RWPE1 (cell line): ENCODE measurements around the gene SNCG.
A peak's percentile ranks its signal among the peaks of the same experiment; 100 is the strongest.

Experiments used
- CTCF ChIA-PET: fragments of 350-600 bp; sonication (Branson Sonifier 250); formaldehyde crosslinking; extraction: SDS; loops from one replicate; lab custom pipeline; 2021; lab: Yijun Ruan, JAX
- POLR2A ChIA-PET: fragments of 400-600 bp; formaldehyde crosslinking; extraction: SDS; loops from one replicate; lab custom pipeline; 2020; ENCODE audit warnings: antibody characterized with exemption; ENCODE audit not compliant: low non-redundant PET; lab: Yijun Ruan, JAX
- DNase-seq: peaks from one replicate; pipeline ENCODE4 v3.0.0; 2012; ENCODE audit warnings: low spot score
- H3K27ac ChIP-seq: fragments of 450-650 bp; 2 replicates; pipeline ENCODE4 v1.5.1; 2017
- TF ChIP-seq, protein P1 (sequence below): fragments of 450-650 bp; conservative IDR thresholded peaks from 2 replicates; pipeline ENCODE4 v1.5.1; 2017; ENCODE audit warnings: low read depth, mild to moderate bottlenecking

Gene SNCG

GRCh38 chr10:86960003-86960862 lies 1.8 kb downstream of the SNCG start:
- H3K27ac ChIP-seq: peak overlapping the region; percentile 83
- ChIA-PET POLR2A (interaction anchor here (0.9 to 1.2 kb wide), 4 partner anchors 10 to 250 kb away, joined by 3 to 8 read pairs (median 4); partner anchors contain the start of gene BMPR1A), CTCF (interaction anchor here (0.5 to 2.7 kb wide), 17 partner anchors 10 to 1018 kb away, joined by 3 to 23 read pairs (median 5); partner anchors contain the start of gene ADIRF)
- DNase-seq: peak; percentile 68
- TF ChIP-seq, protein P1, sequence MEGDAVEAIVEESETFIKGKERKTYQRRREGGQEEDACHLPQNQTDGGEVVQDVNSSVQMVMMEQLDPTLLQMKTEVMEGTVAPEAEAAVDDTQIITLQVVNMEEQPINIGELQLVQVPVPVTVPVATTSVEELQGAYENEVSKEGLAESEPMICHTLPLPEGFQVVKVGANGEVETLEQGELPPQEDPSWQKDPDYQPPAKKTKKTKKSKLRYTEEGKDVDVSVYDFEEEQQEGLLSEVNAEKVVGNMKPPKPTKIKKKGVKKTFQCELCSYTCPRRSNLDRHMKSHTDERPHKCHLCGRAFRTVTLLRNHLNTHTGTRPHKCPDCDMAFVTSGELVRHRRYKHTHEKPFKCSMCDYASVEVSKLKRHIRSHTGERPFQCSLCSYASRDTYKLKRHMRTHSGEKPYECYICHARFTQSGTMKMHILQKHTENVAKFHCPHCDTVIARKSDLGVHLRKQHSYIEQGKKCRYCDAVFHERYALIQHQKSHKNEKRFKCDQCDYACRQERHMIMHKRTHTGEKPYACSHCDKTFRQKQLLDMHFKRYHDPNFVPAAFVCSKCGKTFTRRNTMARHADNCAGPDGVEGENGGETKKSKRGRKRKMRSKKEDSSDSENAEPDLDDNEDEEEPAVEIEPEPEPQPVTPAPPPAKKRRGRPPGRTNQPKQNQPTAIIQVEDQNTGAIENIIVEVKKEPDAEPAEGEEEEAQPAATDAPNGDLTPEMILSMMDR: peak; percentile 67; the same call in 1 of the 2 replicates

DNA sequence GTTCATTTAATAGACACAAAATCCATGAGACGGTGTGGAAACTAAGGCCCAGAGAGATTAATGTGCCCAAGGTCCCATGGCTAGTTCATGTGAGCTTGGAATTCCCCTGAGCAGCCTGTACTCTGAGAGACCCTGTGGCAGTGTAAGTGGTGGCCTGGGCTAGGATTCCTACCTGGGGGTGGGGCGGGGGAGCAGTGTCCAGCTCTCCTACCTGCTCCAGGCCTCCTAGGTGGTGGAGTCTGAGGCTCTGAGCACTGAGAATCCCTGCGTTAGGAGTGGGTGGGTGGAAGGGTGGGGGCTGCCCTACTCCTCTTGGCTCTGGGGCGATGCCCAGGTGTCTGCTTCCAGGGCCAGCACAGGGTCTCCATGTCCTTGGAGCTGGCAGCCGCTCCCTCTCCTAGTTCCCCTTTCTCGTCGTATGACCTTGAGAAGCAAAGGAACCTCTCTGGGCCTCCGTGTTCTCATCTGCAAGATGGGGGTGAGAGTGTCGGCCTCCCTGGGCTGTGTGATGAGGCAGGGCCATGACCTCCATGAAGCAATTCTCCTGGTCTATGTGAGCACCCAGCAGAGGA lies 2.5 kb downstream of the SNCG start:
- POLR2A ChIA-PET: interaction anchor here (0.9 to 1.2 kb wide), 4 partner anchors 9 to 251 kb away, joined by 3 to 8 read pairs (median 4); partner anchors contain the start of gene BMPR1A
- TF ChIP-seq, protein P1: no peak
- CTCF ChIA-PET: interaction anchor here (0.6 to 2.7 kb wide), 10 partner anchors 9 to 573 kb away, joined by 3 to 23 read pairs (median 6); partner anchors contain the start of gene ADIRF
- no peak for DNase-seq
- peak overlapping the region; percentile 83 for H3K27ac ChIP-seq

DNA sequence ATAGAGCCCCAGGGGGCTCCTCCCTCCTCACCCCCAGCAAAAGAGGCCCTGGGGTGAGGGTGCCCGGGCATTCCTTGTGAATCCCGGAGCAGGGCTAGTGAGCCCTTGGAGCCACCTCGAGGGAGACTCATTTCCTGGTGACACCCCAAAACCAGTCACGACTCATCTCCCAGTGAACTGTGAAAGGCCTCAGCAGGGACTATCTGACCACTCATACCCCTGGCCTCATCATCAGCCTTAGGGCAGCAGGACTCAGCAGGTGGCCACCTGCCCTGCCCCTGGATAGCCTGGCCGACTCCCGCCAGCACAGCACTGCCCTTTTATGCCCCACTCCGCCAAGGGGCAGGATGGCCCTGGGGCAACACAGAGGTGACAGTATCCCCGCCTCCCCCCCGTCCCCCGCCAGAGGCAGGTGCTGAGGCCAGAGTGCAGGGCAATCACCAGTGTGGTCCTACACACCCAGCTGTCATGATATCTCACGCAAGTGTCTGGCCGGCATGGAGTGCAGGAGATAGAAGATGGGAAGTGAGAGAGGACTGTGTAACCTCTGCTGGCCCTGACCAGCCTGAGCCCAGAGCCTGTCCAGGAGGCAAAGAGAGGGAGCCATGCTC lies 3.2 kb downstream of the SNCG start:
- no peak for DNase-seq
- TF ChIP-seq, protein P1: no peak
- ChIA-PET CTCF (interaction anchor here (0.6 to 1.8 kb wide), 3 partner anchors 21 to 277 kb away, joined by 3 to 18 read pairs (median 3); no protein-coding TSS in a partner anchor), POLR2A (no interaction called here)
- peak overlapping the region; percentile 83 for H3K27ac ChIP-seq

DNA sequence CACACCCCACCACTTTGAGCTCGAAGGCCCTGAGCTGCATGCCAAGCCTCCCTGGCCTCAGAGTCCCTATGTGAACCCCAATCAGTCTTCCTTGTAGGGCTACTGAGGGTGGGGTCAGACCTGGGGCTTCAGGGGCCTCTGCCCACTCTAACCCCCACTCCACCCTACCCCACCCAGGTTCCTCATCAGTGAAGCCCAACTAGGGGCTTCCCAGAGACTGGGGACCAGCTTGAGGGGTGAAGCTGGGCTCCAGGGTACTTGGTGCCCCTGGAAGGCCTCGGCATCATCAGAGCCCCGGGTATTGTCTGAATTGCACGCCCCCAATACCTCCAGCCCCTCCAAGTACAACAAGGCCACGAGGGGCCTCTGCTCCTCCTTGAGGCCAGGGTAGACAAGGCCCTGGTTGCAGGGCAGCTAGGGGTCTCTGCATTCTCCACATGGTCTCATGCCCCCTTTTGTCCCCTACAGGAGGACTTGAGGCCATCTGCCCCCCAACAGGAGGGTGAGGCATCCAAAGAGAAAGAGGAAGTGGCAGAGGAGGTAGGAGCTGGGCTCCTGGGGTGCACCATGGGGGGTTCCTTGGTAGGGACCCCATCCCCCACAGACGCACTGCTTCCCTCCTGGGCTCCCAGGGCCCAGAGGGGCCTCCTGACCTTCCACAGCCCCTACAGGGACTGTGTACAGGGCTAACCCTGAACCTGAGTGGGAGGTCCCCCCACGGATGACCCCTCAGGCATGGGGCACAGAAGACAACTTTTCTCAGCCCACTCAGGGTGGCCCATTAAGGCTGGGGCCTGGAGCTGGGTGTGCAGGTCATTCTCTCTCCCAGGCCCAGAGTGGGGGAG lies 4.0 kb downstream of the SNCG start:
- peak overlapping the region; percentile 83; the same call in 1 of the 2 replicates for H3K27ac ChIP-seq
- TF ChIP-seq, protein P1: no peak
- POLR2A ChIA-PET: no interaction called here
- no peak for DNase-seq
- CTCF ChIA-PET: interaction anchor here (0.6 to 0.9 kb wide), 3 partner anchors 7 to 278 kb away, joined by 3 read pairs; no protein-coding TSS in a partner anchor

- DNase-seq: no peak
- CTCF ChIA-PET: interaction anchor here (0.7 kb wide), 1 partner anchor 8 kb away, joined by 3 read pairs; no protein-coding TSS in a partner anchor
- H3K27ac ChIP-seq: no peak overlapping the region
- TF ChIP-seq, protein P1: no peak
- POLR2A ChIA-PET: no interaction called here
These were observed 4.5 kb downstream of the SNCG start for GRCh38 chr10:86962981-86963310.
